Epithelial cell of proximal tubule (primary cell): ENCODE results near the gene PHETA1. TPM values are rescaled to one million over a fixed set of nuclear protein-coding genes. Genes with fewer than 3 reads are reported as not detected.
"Not testable (repeated sequence)": the region's sequence is repeated elsewhere in the genome, so short reads cannot be mapped to it uniquely, and the experiment has no call there.

Source experiments
- DNase-seq: peaks from one replicate; pipeline ENCODE4 v3.0.0-alpha.2; 2011; ENCODE audit warnings: low read depth
- H3K4me3 ChIP-seq: 2 replicates; pipeline ENCODE4 v1.5.1; 2011; ENCODE audit warnings: low read depth, mild to moderate bottlenecking, low read length
- CTCF ChIP-seq: conservative IDR thresholded peaks from 2 replicates; pipeline ENCODE4 v1.5.1; 2012; ENCODE audit warnings: low read depth, mild to moderate bottlenecking, low read length
- total RNA-seq: library from RNA; depleted of rRNA; stranded (reverse); fragments of >200 nt; gene quantifications from 2 replicates; pipeline ENCODE4 v1.2.3, GENCODE V29; 2015

PHETA1 gene
- total RNA-seq, 1 donor from 2014 or later = 28.7 TPM

- no peak for TF ChIP-seq CTCF
- H3K4me3 ChIP-seq = peak overlapping the region; percentile 86
- peak; percentile 87 for DNase-seq
Observed at GRCh38 chr12:111404362-111405148, 35.7 kb upstream of the PHETA1 start.

GRCh38 chr12:111402490-111402824 lies 33.6 kb upstream of the PHETA1 start:
- not testable (repeated sequence) for H3K4me3 ChIP-seq, DNase-seq

- TF ChIP-seq CTCF = no peak
- no peak overlapping the region for H3K4me3 ChIP-seq
- DNase-seq = no peak
Observed at GRCh38 chr12:111401167-111401605, 32.3 kb upstream of the PHETA1 start.

DNA sequence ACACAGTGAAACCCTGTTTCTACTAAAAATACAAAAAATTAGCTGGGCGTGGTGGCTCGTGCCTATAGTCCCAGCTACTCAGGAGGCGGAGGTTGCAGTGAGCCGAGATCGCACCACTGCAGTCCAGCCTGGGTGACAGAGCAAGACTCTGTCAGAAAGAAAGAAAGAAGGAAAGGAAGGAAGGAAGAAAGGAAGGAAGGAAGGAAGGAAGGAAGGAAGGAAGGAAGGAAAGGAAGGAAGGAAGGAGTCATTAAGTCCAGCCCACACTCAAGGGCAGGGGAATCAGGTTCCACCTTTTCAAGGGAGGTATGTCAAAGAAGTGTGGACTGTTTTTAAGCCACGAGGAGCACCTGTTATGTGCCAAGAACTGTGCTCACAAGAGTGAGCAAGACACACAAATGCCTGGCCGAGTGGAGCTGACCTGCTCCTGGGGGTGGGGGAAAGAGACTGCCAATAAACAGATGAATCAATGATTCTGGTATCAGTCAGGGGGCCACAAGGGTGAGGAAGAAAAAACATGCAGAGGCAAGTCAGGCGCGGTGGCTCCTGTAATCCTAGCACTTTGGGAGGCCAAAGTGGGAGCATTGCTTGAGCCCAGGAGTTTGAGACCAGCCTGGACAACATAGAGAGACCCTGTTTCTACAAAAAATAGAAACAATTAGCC lies 31.0 kb upstream of the PHETA1 start:
- not testable (repeated sequence) for H3K4me3 ChIP-seq, DNase-seq

GRCh38 chr12:111398530-111398929 lies 29.6 kb upstream of the PHETA1 start:
- H3K4me3 ChIP-seq = no peak overlapping the region
- no peak for DNase-seq
- no peak for TF ChIP-seq CTCF

- peak; percentile 99 for TF ChIP-seq CTCF
- no peak overlapping the region for H3K4me3 ChIP-seq
Observed at GRCh38 chr12:111396726-111397445, 28.0 kb upstream of the PHETA1 start.

GRCh38 chr12:111396271-111396670 lies 27.4 kb upstream of the PHETA1 start:
- not testable (repeated sequence) for H3K4me3 ChIP-seq, DNase-seq

More at GRCh38 chr12:111396726-111397445, 28.0 kb upstream of the PHETA1 start:
- DNase-seq = no peak

- TF ChIP-seq CTCF = no peak
- no peak overlapping the region for H3K4me3 ChIP-seq
- no peak for DNase-seq
Observed at GRCh38 chr12:111395336-111396187, 26.7 kb upstream of the PHETA1 start.
